ENCODE data around the gene MPG. TPM values are rescaled to one million over a fixed set of nuclear protein-coding genes. Genes with fewer than 3 reads are reported as not detected.

MPG gene
- total and polyA plus RNA-seq, 2 of the 8 experiments (the other 6 are each of a cell fraction or from before 2014, with no cell fraction given), result 37.6 to 83.7 TPM

- TF ChIP-seq ATF2 (IDR thresholded peaks at IDR 0.05; ENCODE audit: low read length) (no peak), CTCF (IDR thresholded peaks at IDR 0.05; ENCODE audit: control extremely low read depth in 1 of 3, insufficient read depth in 1 of 3, low read depth in 1 of 3, low read length in 3 of 3) (peak; percentile 98 to 100 (median 99)), YY1 (IDR thresholded peaks at IDR 0.05; ENCODE audit: low read depth, low read length) (peak; percentile 70; the same call in 1 of the 2 replicates)
Measured at GRCh38 chr16:65745-66144, 12.3 kb upstream of the MPG start (continued).

Data from H1 (cell line).